HL-60 (cell line): ENCODE data around the gene AGAP3.

Source experiments
- DNase-seq, 2 experiments: peaks; one replicate each; pipeline ENCODE4 v3.0.0-alpha.2; 2010 to 2020; ENCODE audit warnings: low read depth in 1 of 2, low spot score in 1 of 2
- H3K27ac ChIP-seq: fragments of 250-450 bp; sonication (Bioruptor Pico); replicated peaks from 2 replicates; pipeline ENCODE4 v1.5.1; 2020; ENCODE audit warnings: mild to moderate bottlenecking, moderate library complexity
- H3K27me3 ChIP-seq: fragments of 250-450 bp; sonication (Bioruptor Pico); 2 replicates; pipeline ENCODE4 v1.5.1; 2021; ENCODE audit warnings: mild to moderate bottlenecking, moderate library complexity; ENCODE audit not compliant: insufficient read depth, poor library complexity, severe bottlenecking
- H3K4me3 ChIP-seq: replicated peaks from 2 replicates; pipeline ENCODE4 v1.5.1; 2011; ENCODE audit warnings: mild to moderate bottlenecking, control low read depth, low read length; ENCODE audit not compliant: insufficient read depth
- CTCF ChIP-seq: IDR thresholded peaks from one replicate; pipeline ENCODE4 v1.5.1; 2011; ENCODE audit warnings: low read length, control low read depth, inconsistent platforms; ENCODE audit not compliant: insufficient read depth
- GABPA ChIP-seq: IDR thresholded peaks from 2 replicates; pipeline ENCODE4 v1.6.1; 2012; ENCODE audit warnings: low read depth
- POLR2AphosphoS5 ChIP-seq: IDR thresholded peaks from 2 replicates; pipeline ENCODE4 v1.6.1; 2012; ENCODE audit warnings: low read depth
- REST ChIP-seq: IDR thresholded peaks from 2 replicates; pipeline ENCODE4 v1.6.1; 2012; ENCODE audit warnings: low read depth; ENCODE audit not compliant: insufficient replicate concordance
- SPI1 ChIP-seq: IDR thresholded peaks from 2 replicates; pipeline ENCODE4 v1.6.1; 2012; ENCODE audit warnings: low read depth, mild to moderate bottlenecking, borderline replicate concordance

Gene AGAP3

GRCh38 chr7:151185762-151186639 lies 99.7 kb downstream of the AGAP3 start:
- peaks cover 12% of the 10 kb centered on the region for H3K27me3 ChIP-seq
- TF ChIP-seq POLR2AphosphoS5 (no peak), CTCF (no peak), SPI1 (no peak), REST (no peak), GABPA (no peak)
- H3K27ac ChIP-seq = no peak overlapping the region
- no peak for DNase-seq
- H3K4me3 ChIP-seq = no peak overlapping the region

- H3K27me3 ChIP-seq = peaks cover 12% of the 10 kb centered on the region
- no peak within 1 kb of the TSS for H3K27ac ChIP-seq
- no peak within 1 kb of the TSS for H3K4me3 ChIP-seq
- DNase-seq = no peak
- TF ChIP-seq GABPA (no peak), CTCF (no peak), POLR2AphosphoS5 (no peak), SPI1 (no peak), REST (no peak)
These were observed 100.5 kb downstream of the AGAP3 start, which contains the start of gene ASB10 for GRCh38 chr7:151186640-151187408. TSS of gene ASB10 (minus strand) at chr7:151187250. CDS start at chr7:151187130, 120 bp downstream.

- Histone ChIP-seq H3K4me3 (no peak overlapping the region), H3K27me3 (peaks cover 12% of the 10 kb centered on the region), H3K27ac (no peak overlapping the region)
- no peak for DNase-seq
- TF ChIP-seq SPI1 (no peak), REST (no peak), CTCF (no peak), POLR2AphosphoS5 (no peak), GABPA (no peak)
These were observed 101.4 kb downstream of the AGAP3 start for GRCh38 chr7:151187409-151188251.
